Measurements from ENCODE around the gene UGCG.
"Not testable (repeated sequence)": the region's sequence is repeated elsewhere in the genome, so short reads cannot be mapped to it uniquely, and the experiment has no call there.

UGCG gene

DNA sequence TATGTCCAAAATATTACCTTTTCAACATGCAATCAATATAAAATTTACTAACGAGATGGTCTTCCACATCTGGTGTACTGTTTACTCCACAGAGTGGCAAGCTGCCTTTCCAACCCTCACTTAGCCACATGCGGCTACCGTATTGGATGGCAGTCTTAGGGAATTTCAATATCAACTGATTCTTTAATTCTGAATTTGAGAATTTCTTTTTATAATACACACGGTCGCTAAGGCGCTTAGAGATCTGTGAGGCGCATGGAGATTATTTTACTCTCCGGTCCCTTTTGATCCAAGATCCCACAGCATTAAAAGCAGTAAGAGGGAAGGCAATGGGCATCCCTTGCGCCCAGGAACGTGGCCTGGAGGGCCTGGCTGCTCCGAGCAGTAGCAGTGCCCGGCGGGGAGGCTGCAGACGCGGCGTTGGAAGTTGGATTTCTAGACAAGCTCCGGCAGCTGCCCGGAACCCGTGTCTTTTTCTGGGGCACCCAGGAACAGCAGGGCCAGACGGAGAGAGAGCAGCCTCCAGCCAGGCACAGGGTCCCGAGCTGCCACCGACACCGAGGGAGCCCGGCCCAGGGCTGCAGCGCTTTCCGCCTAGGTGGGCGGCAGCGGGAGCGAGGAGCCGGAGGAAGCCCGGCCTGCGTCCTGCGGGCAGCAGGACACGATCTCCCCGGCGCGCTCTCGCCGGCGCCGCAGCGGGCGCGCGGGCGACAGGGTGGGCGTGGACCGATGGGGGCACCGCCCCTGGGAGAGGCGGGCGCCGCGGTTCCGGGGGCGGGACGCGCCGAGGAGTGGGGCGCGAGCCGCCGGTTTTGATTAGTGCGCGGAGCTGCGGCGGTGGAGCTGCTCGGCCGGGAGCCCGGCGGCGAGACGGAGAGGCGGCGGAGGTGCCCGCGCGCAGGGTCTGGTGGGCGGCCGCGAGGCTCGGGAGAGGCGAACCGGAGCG is at the start of gene UGCG:
UGCG (plus strand) TSS at position 819 of the 946 bp plus-strand sequence. CDS start 402 bp downstream, outside the sequence.
- DNase-seq: peak; percentile 93

DNA sequence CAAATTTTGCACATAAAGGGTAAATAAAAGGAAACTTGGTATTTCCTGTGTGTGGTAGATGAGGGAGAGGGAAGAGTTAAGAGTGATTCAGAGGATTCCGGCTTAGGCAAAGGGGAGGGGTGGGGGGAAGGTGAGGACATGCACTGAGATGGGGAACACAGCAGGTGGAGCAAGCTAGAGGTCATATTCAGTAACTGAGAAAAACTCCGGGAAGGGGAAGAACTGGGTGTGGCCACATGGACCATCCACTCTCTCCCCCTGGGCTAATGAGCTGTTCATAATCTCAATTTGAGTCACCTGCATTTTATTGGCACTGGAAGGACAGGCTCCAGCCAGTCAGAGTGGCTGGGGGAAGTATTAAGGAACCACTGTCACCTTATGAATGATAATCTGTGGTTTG is 45.1 kb upstream of the UGCG start:
- peak; percentile 21 for DNase-seq

DNA sequence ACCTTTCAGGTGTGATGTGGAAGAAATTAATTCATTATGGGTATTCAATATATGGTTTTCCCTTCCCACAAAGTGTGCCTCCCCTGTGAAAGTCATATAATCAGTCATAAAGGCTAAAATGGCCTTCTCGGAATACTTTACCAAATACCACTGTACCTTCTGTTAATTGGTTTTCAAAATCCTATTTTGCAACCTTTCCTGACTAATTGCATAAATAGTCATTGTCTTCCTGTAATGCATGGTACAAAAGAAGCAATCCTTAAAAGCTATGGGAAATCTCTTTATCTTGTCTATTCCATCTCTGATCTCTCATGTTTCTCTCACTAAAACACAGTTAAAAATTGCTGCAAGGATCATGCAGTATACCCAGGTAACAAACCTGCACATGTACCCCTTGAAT is 44.3 kb upstream of the UGCG start:
- DNase-seq: no peak

DNA sequence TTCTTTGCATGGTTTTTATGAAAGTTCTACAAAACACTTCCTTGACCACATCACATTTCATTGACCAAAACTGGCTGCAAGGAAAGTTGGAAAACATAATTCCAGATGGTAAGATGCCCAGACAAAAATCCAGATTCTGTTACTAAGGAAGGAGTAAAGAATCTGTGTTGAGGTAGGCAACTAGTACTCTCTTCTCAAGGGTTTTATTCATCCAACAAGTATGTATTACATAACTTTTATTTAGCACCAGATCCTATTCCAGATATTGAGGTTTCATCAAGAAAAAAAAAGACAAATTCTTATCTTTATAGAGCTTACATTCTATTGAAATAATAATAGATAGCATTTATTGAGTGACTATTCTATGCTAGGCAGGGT is 43.2 kb upstream of the UGCG start:
- DNase-seq: no peak

DNA sequence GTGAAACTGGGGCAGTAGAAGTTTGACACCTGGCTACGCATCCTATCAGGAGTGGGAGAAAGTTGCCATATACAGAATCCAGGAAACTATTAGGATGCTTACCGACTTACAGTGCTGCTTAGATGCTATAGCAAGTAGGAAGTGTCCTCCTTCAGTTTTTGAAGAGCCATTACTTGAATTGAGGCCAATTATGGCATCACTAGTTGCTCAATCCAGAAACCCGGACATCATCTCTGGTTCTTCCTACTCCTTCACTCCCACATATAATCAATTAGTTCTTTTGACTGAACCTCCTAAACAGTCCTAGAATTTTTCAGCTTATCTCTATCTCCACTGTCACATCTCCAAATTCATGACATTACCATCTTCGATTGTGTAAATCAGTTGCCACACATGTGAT is 41.8 kb upstream of the UGCG start:
- DNase-seq: no peak

DNA sequence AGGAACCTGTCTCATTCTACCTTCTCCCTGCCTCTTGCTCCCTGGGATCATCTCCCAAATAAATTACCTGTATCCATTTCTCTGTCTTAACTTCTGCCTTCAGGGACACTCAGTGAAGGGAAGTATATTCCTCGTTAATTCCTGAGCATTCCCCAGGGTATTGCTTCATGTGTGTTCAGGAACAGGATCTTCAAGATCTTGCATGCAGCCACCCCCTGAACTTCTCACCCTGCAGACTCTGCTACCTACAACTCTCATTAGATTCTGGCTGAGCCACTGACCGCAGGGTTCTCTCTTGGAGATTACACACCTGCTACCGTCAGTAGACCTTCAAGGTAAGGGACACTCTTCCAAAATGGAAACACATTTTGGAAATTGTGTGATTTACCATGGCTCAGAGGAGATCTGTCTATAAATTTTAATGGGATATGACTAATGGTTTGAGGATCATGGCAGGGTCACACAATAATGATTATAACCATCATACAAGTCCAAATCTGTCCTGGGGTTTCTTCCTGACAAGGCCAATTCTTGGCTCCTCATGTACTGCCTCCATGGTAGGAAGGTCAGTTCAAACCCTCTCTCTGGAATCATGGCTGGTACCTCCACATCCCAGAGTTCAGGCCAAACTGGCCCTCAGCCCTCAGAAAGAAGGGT is 38.9 kb upstream of the UGCG start:
- no peak for DNase-seq

DNA sequence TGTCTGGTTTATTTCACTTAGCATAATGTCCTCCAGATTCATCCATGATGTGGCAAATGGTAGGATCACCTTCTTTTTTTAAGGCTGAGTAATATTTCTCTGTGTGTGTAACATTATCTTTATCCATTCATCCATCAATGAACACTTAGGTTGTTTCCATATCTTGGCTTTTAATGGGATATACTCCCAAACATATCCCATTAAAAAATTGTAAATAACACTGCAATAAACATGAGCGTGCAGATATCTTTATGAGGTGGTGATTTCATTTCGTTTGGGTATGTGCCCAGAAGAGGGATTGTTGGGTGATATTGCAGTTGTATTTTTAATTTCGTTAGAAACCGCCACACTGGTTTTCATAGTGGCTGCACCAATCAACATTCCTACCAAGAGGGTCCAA is 36.2 kb upstream of the UGCG start:
- no peak for DNase-seq

DNA sequence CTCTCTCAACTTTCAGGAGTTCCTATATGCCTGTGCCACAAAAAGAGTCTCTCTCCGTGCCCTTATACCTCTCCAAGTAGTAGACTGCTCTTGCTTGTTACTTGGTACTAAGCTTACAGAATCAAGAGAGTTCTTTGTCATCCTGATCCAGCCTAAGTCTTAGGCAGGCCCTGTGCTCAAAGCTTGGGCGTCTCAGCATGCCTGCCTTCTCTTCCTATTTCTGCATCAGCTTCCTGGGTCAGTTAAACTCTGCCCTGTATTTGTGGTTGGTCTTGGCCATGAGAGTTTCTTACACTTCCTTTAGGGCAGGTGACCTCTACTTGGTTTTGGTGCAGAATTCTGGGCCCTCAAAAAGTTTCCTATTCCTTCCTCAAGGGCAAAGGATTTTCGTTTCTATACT is 33.0 kb upstream of the UGCG start:
- no peak for DNase-seq

DNA sequence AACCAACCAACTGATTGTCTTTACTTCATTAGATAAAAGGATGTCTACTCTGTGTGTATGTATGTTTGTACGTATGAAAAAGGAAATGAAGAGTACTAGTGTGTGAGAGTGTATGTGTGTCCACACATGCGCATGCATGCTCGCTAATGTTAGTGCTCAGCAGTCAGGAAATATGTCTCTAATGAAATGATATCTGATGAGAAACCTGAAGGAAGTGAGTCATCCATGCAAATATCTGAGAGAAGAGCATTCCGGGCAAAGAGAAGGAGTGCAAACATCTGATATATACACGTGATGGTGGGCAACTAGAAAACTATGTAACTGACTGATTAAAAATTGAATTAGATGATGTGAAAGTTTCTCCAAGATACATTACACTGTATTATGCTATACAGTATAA is 29.6 kb upstream of the UGCG start:
- peak; percentile 90 for DNase-seq

DNA sequence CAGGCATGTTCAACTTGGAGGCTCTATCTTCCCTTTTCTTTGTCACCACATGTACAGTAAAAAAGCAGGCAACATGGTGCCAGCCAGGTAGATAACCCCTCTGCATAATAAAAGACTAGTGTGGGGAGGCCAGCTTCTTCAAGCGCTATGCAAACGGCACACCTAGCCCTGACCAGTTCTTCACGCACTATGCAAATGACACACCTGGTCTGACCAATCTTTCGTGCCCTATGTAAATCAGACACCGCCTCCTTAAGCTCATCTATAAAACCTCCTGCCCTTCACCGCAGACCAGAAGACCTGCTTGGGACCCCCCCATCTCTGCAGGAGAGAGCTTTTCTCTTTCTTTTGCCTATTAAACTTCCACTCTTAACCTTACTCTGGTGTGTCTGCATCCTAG is 28.1 kb upstream of the UGCG start:
- peak; percentile 37 for DNase-seq

DNA sequence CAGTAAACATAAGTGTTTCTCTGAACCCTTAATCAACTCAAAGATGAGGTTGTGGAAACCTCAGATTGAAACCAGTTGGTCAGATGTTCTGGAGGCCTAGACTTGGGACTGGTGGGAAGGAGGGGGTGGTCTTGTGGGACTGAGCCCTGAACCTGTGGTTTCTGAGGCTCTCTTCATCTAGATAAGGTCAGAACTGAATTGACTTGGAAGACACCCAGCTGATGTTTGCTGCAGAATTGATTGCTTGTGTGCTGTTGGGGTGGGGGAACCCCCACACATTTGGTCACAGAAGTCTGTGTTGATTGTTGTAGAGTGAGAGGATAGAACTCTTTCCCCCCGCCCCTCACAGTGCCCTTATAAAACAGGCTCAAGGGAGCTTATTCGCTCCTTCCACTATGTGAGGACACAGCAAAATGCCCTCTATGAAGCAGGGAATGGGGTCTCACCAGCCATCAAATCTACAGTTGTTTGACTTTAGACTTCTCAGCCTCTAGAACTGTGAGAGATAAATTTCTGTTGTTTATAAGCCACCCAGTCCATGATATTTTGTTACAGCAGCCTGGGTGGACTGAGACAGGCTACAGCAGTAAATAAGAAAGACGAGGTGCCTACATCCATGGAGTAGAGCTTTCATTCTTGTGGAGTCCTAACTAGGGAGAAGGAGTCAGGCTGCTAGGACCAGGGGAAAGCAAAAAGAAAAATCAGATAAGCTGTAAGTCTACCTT is 25.7 kb upstream of the UGCG start:
- no peak for DNase-seq

DNA sequence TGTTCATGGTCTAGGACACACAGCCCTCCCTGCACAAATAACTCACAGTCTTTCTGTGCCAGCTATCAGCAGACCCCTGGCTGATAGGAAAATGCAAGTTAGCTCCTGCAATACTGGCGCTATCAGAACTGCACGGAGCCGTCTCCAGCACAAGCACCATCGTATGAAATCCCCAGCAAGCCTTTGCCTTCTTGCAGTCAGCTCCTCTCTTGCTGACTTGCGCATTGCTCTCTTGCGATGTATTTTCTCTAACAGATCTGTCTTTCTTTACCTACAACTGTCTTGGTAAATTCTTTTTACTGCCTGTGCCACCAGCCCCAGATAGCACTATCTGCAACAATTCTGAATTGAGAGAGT is 25.1 kb upstream of the UGCG start:
- no peak for DNase-seq

DNA sequence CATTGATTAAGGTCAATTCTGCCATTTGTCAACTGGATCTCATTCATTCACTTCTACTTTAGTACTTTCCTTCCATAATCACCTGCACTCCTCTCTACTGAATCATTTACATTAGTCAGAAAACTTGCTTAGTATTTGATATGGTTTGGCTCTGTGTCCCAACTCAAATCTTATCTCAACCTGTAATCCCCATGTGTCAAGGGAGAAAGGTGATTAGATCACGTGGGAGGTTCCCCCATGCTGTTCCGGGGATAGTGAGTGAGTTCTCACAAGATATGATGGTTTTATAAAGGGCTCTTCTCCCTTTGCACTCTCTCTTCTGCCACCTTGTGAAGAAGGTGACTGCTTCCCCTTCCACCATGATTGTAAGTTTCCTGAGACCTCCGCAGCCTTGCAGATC is 23.7 kb upstream of the UGCG start:
- DNase-seq: no peak

DNA sequence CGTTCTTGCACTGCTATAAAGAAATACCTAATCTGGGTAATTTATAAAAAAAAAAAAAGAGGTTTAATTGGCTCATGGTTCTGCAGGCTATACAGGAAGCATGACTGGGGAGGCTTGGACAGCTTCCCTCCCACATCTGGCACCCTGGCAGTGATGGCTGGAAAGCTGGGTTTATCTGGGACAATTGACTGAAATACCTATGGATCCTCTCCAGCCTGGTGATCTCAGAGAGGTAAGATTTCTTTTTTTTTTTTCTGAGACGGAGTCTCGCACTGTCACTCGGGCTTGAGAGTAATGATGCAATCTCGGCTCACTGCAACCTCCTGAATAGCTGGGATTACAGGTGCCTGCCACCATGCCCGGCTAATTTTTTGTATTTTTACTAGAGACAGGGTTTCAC is 22.7 kb upstream of the UGCG start:
- no peak for DNase-seq

DNA sequence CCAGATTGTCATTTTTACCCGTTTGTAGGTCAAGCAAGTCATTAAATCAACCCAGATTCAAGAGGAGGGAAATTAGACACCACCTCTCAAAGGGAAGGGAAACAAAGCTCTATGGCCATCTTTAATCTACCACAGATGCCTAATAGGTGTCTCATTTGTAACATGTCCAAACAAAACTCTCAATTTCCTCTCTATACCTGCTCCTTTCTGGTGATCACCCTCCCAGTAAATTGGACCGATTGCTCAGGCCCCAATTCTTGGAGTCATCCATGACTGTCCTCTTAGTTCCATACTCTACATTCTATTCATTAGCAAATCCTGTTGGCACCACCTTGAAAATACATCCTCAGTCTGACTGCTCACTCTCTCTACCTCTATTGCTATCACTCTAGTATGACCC is 22.1 kb upstream of the UGCG start:
- DNase-seq: no peak

DNA sequence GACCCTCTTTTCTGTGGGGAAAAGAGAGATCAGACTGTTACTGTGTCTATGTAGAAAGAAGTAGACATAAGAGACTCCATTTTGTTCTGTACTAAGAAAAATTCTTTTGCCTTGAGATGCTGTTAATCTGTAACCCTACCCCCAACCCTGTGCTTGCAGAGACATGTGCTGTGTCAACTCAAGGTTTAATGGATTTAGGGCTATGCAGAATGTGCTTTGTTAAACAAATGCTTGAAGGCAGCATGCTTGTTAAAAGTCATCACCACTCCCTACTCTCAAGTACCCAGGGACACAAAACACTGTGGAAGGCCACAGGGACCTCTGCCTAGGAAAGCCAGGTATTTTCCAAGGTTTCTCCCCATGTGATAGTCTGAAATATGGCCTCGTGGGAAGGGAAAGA is 21.3 kb upstream of the UGCG start:
- not testable (repeated sequence) for DNase-seq

DNA sequence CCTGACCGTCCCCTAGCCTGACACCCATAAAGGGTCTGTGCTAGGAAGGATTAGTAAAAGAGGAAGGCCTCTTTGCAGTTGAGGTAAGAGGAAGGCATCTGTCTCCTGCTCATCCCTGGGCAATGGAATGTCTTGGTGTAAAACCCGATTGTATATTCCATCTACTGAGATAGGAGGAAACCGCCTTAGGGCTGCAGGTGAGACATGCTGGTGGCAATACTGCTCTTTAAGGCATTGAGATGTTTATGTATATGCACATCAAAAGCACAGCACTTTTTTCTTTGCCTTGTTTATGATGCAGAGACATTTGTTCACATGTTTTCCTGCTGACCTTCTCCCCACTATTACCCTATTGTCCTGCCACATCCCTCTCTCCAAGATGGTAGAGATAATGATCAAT is 20.9 kb upstream of the UGCG start:
- not testable (repeated sequence) for DNase-seq

DNA sequence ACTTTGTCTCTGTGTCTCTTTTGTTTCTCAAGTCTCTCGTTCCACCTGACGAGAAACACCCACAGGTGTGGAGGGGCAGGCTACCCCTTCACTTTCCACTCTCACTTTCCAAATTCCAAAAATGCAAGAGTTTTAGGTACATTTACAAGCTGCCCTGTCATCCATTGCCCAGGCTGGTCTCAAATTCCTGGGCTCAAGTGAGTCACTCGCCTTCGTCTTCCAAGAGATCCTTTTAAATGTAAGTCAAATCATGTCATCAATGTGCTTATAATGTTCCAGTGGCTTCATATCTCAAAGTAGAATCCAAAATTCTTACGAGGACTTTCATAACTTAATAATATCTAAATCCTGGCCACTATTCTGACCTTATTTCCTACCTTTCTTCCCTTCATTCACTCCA is 20.4 kb upstream of the UGCG start:
- no peak for DNase-seq

DNA sequence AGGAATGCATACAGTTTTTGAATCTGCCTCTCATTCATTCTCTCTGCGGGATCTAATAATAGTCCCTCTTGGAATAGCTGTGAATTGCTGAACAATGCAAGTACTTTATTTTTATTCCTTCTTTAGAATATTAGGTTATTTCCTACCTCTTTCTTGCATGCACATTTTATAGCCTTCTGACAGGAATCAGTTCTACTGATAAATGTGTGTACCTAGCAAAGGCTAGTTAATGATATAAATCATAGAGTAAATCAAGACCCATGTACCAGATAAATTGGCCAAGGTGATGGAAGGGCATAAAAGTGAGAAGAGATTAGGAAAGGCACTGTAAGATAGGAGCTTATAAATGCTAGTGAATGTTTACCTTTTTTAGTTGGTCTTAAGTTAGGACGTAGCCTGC is 19.2 kb upstream of the UGCG start:
- no peak for DNase-seq

DNA sequence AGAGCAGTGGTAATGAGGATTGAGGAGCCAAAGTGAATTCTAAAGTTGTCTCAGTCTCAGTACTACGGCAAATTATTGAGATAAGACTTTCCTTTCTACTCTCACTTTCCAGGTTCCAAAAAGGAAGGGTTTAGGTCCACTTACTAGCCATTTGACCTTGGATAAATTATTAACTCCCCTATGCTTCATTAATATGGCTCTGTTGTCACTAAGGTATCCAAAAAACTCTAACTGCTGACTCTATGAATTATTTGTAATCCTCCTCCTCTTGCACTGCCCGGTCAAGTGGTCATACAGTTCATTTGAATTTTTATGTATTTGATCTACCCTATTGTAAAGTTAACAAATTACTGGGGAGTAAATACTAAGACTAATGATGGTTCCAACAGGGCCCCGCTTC is 17.7 kb upstream of the UGCG start:
- DNase-seq: no peak

DNA sequence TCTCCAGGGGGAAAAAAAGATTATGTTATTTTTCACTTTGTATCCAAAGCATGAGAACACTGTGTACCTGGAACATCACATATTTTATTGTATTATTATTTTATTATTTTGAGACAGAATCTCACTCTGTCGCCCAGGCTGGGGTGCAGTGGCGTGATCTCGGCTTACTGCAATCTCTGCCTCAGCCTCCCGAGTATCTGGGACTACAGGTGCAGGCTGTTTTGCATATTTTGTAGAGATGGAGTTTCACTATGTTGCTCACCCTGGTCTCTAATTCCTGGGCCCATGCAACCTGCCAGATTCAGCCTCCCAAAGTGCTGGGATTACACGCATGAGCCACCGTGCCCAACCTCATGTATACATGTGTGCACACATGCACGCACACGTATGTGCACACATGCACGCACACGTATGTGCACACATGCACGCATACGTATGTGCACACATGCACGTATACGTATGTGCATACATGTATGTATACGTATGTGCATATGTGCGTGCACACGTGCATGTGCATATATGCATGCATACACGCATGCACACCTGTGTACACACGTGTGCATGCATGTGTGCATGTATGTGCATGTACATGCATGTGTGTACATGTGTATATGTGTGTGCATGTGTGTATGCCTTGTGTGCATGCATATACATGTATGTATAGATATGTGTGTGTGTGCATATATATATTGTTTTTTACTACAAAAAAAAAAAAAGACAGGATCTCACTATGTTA is 9.5 kb upstream of the UGCG start:
- no peak for DNase-seq

DNA sequence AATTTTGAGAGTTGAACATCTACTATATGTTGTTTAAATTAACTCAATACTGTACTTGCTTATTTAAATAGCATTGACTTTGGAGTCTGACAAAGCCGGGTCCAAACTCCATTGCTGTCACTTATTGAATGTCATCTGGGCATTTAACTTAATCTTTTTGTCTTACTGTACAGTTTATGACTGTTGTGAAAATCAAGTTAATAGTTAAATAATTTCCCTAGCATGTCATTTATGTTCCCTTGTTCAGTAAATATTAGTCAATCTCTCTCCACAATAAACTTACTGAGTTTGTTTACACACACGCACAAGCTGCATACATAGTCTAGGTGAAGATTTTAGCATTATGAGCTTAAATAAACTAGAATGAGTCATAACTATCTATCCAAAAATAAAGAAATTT is 6.3 kb upstream of the UGCG start:
- DNase-seq: peak; percentile 60

DNA sequence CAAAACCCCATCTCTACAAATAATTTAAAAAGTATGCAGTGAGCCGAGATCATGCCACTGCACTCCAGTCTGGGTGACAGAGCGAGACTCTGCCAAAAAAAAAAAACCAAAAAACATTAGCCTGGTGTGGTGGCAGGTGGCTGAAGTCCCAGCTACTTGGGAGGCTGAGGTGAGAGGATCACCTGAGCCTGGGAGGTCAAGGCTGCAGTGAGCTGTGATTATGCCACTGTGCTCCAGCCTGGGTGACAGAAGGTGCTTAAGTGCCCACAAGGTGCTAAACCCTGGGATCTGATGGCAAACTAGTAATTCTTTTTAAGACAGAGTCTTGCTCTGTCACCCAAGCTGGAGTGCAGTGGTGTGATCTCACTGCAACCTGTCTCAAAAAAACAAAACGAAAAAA is 5.7 kb upstream of the UGCG start:
- peak; percentile 44 for DNase-seq
